ES-I3 (cell line): ENCODE results near the gene MIS18BP1.

Source experiments
- H3K36me3 ChIP-seq: 2 replicates; pipeline ENCODE4 v1.6.1; 2013; ENCODE audit warnings: mild to moderate bottlenecking, low read length, control low read depth, moderate library complexity; ENCODE audit not compliant: insufficient read depth
- H3K4me1 ChIP-seq: 2 replicates; pipeline ENCODE4 v1.6.1; 2013; ENCODE audit warnings: mild to moderate bottlenecking, control low read depth, low read length; ENCODE audit not compliant: insufficient read depth
- H3K9ac ChIP-seq: 2 replicates; pipeline ENCODE4 v1.6.1; 2013; ENCODE audit warnings: low read depth, mild to moderate bottlenecking, low read length, moderate library complexity
- H3K9me3 ChIP-seq: 2 replicates; pipeline ENCODE4 v1.6.1; 2013; ENCODE audit warnings: mild to moderate bottlenecking, low read length, moderate library complexity; ENCODE audit not compliant: control insufficient read depth, insufficient read depth

Gene MIS18BP1

GRCh38 chr14:45212231-45212630 lies 40.8 kb downstream of the MIS18BP1 start:
- H3K9me3 ChIP-seq = no peaks in the 10 kb centered on the region
- H3K36me3 ChIP-seq = peaks cover 9% of the 10 kb centered on the region; the same call in 1 of the 2 replicates
- peaks cover 16% of the 10 kb centered on the region for H3K4me1 ChIP-seq
- no peak overlapping the region for H3K9ac ChIP-seq

- H3K9me3 ChIP-seq = no peaks in the 10 kb centered on the region
- H3K9ac ChIP-seq = no peak overlapping the region
- peaks cover 12% of the 10 kb centered on the region for H3K36me3 ChIP-seq
- peaks cover 16% of the 10 kb centered on the region for H3K4me1 ChIP-seq
Observed at GRCh38 chr14:45211295-45211694, 41.7 kb downstream of the MIS18BP1 start.

DNA sequence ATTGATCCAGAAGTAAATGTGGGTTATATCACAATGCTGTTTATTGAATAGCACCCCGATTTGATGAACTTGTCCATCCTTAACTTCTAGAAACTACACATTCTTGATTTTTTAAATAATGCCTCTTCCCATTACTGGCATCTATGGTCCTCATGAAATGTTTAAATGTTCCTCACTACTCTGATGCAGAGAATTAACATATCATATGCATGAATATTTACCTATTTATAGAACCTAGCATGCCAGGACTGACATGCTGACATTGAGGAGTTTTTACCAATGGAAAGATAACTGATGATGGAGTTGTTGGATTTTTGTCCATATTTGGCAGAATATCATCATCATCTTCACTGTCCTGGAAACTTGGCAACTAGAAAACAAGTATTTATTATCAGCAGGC lies 42.8 kb downstream of the MIS18BP1 start:
- Histone ChIP-seq H3K4me1 (peaks cover 16% of the 10 kb centered on the region), H3K9me3 (no peaks in the 10 kb centered on the region), H3K36me3 (peaks cover 13% of the 10 kb centered on the region), H3K9ac (no peak overlapping the region)

GRCh38 chr14:45204241-45204640 lies 48.8 kb downstream of the MIS18BP1 start:
- Histone ChIP-seq H3K36me3 (peaks cover 3% of the 10 kb centered on the region), H3K4me1 (no peaks in the 10 kb centered on the region)

GRCh38 chr14:45201905-45202304 lies 51.1 kb downstream of the MIS18BP1 start:
- peaks cover 3% of the 10 kb centered on the region for H3K36me3 ChIP-seq
- H3K4me1 ChIP-seq = peaks cover 4% of the 10 kb centered on the region; the same call in 1 of the 2 replicates
- no peaks in the 10 kb centered on the region for H3K9me3 ChIP-seq
- H3K9ac ChIP-seq = no peak overlapping the region

More at GRCh38 chr14:45204241-45204640, 48.8 kb downstream of the MIS18BP1 start:
- H3K9ac ChIP-seq = no peak overlapping the region
- no peaks in the 10 kb centered on the region for H3K9me3 ChIP-seq

GRCh38 chr14:45199230-45199629 lies 53.8 kb downstream of the MIS18BP1 start:
- H3K36me3 ChIP-seq = no peaks in the 10 kb centered on the region; the same call in none of the 2 replicates
- no peaks in the 10 kb centered on the region for H3K9me3 ChIP-seq
- no peak overlapping the region for H3K9ac ChIP-seq
- peaks cover 4% of the 10 kb centered on the region; the same call in 1 of the 2 replicates for H3K4me1 ChIP-seq

DNA sequence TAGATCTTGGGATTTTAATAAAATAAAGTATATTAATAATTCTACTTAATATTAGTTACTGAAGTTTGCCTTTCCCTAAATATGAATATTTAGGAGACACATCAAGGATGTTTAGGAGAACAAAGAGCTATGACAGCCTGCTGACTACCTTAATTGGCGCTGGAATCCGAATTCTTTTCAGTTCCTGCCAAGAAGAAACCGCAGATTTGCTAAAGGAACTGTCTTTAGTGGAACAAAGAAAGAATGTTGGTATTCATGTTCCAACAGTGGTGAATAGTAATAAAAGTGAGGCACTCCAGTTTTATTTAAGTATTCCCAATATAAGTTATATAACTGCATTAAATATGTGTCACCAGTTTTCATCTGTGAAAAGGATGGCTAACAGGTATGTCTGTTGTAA lies 54.5 kb downstream of the MIS18BP1 start:
- no peak overlapping the region for H3K9ac ChIP-seq
- H3K4me1 ChIP-seq = peaks cover 4% of the 10 kb centered on the region; the same call in 1 of the 2 replicates
- H3K36me3 ChIP-seq = no peaks in the 10 kb centered on the region; the same call in none of the 2 replicates
- no peaks in the 10 kb centered on the region for H3K9me3 ChIP-seq

GRCh38 chr14:45194964-45195363 lies 58.0 kb downstream of the MIS18BP1 start:
- Histone ChIP-seq H3K4me1 (peaks cover 4% of the 10 kb centered on the region; the same call in 1 of the 2 replicates), H3K36me3 (no peaks in the 10 kb centered on the region), H3K9ac (no peak overlapping the region), H3K9me3 (no peaks in the 10 kb centered on the region)

DNA sequence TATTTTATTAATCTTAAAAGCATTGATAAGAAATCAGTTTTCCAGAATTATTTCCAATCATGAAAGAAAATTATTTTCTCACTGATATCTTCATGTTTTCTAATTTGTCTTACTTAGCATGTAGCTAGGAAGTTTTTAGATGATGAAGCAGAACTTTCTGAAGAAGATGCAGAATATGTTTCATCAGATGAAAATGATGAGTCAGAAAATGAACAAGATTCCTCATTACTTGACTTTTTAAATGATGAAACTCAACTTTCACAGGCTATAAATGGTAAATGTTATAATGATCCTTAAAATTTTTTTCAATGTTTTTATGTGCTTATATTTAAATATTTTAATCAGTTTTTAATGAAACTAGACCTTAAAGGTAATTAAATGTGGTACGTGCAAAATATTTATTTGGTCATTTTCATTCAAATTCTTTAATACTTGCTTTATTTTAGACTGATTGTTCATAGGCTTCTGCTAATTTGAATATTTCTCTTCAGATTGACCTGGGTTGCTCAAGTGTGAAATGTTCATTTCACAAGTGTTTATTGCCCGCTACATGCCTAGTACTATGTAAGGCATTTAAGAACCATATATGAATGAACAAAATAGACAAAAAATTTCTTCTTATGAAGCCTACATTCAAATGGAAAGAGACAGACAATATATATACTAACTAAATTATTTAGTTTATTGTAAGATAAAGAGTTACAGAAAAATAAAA lies 67.7 kb downstream of the MIS18BP1 start:
- Histone ChIP-seq H3K9me3 (no peaks in the 10 kb centered on the region), H3K36me3 (0 out of 2 replicates have a peak, but pooled peaks cover 5% of the 10 kb centered on the region)

DNA sequence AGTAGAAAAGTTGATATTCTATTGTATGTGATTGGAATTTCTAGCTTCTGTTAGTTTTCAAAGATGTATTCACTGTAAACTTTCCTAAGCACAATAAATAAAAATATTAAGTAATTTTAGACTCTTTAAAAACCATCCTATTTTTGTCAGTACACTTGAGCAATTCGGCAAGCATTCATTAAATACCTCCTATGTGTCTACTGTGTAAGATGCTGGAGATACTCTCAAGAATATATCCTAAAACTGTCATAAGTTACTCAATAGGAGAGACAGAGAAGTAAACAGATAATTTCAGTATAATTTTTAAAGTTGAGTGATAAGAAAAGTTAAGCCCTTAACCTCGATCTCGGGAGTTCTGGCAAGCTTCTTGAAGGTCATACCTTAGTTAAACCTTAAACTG lies 71.2 kb downstream of the MIS18BP1 start:
- no peak overlapping the region for H3K9ac ChIP-seq

More for the DNA sequence above, 67.7 kb downstream of the MIS18BP1 start:
- peaks cover 5% of the 10 kb centered on the region; the same call in 1 of the 2 replicates for H3K4me1 ChIP-seq
- no peak overlapping the region for H3K9ac ChIP-seq

GRCh38 chr14:45181329-45181728 lies 71.7 kb downstream of the MIS18BP1 start:
- H3K4me1 ChIP-seq = peaks cover 5% of the 10 kb centered on the region; the same call in 1 of the 2 replicates
- no peak overlapping the region for H3K9ac ChIP-seq
- H3K36me3 ChIP-seq = no peaks in the 10 kb centered on the region
- no peaks in the 10 kb centered on the region for H3K9me3 ChIP-seq

More for the DNA sequence above, 71.2 kb downstream of the MIS18BP1 start:
- Histone ChIP-seq H3K9me3 (no peaks in the 10 kb centered on the region), H3K36me3 (no peaks in the 10 kb centered on the region), H3K4me1 (peaks cover 5% of the 10 kb centered on the region; the same call in 1 of the 2 replicates)

GRCh38 chr14:45177076-45177475 lies 75.9 kb downstream of the MIS18BP1 start:
- H3K9me3 ChIP-seq = no peaks in the 10 kb centered on the region

GRCh38 chr14:45169906-45170305 lies 83.1 kb downstream of the MIS18BP1 start:
- Histone ChIP-seq H3K9ac (no peak overlapping the region), H3K4me1 (no peaks in the 10 kb centered on the region), H3K36me3 (peaks cover 8% of the 10 kb centered on the region; the same call in 1 of the 2 replicates), H3K9me3 (no peaks in the 10 kb centered on the region)

More at GRCh38 chr14:45177076-45177475, 75.9 kb downstream of the MIS18BP1 start:
- peaks cover 3% of the 10 kb centered on the region; the same call in 1 of the 2 replicates for H3K4me1 ChIP-seq
- H3K36me3 ChIP-seq = no peaks in the 10 kb centered on the region
- no peak overlapping the region for H3K9ac ChIP-seq

DNA sequence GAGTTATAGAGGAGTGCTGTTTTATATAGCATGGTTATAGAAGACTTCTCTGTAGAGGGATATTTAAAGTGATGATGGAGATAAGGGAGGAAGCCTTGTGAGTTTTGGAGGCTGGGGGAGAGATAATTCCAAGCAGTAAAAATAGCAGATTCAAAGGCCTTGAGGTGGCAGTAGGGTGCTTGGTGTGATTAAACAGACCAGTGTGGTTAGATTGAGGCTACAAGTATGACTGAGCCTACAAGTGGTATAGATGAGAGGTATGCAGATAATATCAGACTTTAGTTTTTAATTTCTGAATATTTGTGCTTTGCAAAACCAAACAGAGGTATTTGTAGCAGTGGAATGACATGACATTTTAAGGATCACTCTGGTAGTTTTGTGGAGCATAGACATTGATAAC lies 96.9 kb downstream of the MIS18BP1 start:
- Histone ChIP-seq H3K9me3 (no peaks in the 10 kb centered on the region), H3K9ac (no peak overlapping the region), H3K4me1 (no peaks in the 10 kb centered on the region), H3K36me3 (no peaks in the 10 kb centered on the region)
